Activated naive CD8-positive, alpha-beta T cell (primary cell): Measurements from ENCODE around the gene TRIM7.
A peak's percentile ranks its signal among the peaks of the same experiment; 100 is the strongest.
"Not testable (repeated sequence)": the region's sequence is repeated elsewhere in the genome, so short reads cannot be mapped to it uniquely, and the experiment has no call there.

ENCODE experiments used
- H3K27ac Mint-ChIP-seq: one replicate; pipeline ENCODE4 v1.8.0; 2021; ENCODE audit warnings: mixed read lengths
- H3K27me3 Mint-ChIP-seq: one replicate; pipeline ENCODE4 v1.8.0; 2021; ENCODE audit warnings: mixed read lengths
- H3K36me3 Mint-ChIP-seq: one replicate; pipeline ENCODE4 v1.8.0; 2021; ENCODE audit warnings: mixed read lengths
- H3K4me1 Mint-ChIP-seq: one replicate; pipeline ENCODE4 v1.8.0; 2021; ENCODE audit warnings: low read depth, mixed read lengths
- H3K4me3 Mint-ChIP-seq: one replicate; pipeline ENCODE4 v1.8.0; 2021; ENCODE audit warnings: mild to moderate bottlenecking, mixed read lengths
- H3K9me3 Mint-ChIP-seq: one replicate; pipeline ENCODE4 v1.8.0; 2021; ENCODE audit warnings: low read depth, mixed read lengths

Gene TRIM7

DNA sequence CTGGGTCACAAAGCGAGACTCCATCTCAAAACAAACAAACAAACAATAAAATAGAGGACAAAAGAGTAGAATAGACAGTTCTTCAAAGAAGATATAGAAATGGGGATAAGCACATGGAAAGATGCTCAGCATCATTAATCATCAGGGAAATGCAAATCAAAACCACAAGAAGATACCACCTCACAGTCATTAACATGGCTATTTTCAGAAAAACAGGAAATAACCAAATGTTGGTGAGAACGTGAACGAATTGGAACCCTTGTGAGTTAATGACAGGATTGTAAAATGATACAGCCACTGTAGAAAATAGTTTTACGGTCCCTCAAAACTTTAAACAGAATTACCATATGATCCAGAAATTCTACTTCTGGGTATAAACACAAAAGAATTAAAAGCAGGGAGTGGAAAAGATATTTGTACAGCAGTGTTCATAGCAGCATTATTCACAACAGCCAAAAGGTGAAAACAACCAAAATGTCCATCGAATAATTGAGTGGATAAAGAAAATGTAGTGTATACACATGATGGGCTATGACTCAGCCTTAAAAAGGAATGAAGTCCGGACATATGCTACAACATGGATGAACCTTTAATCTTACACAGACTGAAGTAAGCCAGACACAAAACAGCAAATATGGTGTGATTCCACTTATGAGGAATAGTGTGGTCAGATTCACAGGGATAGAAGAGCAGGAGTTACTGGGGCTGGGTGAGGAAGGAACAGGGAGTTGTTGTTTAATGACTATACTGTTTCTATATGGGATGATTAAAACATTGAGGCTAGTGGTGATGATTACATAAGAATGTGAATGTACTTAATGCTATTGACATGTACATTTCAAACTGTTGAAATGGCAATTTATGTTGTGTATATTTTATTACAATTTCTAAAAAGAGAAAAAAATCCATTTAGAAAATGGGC, 37.9 kb downstream of the TRIM7 start:
- Mint-ChIP-seq H3K9me3 (no peaks in the 10 kb centered on the region), H3K4me1 (peaks cover 76% of the 10 kb centered on the region), H3K27ac (peak overlapping the region; percentile 79), H3K36me3 (no peaks in the 10 kb centered on the region), H3K4me3 (peak overlapping the region; percentile 51), H3K27me3 (no peaks in the 10 kb centered on the region)

DNA sequence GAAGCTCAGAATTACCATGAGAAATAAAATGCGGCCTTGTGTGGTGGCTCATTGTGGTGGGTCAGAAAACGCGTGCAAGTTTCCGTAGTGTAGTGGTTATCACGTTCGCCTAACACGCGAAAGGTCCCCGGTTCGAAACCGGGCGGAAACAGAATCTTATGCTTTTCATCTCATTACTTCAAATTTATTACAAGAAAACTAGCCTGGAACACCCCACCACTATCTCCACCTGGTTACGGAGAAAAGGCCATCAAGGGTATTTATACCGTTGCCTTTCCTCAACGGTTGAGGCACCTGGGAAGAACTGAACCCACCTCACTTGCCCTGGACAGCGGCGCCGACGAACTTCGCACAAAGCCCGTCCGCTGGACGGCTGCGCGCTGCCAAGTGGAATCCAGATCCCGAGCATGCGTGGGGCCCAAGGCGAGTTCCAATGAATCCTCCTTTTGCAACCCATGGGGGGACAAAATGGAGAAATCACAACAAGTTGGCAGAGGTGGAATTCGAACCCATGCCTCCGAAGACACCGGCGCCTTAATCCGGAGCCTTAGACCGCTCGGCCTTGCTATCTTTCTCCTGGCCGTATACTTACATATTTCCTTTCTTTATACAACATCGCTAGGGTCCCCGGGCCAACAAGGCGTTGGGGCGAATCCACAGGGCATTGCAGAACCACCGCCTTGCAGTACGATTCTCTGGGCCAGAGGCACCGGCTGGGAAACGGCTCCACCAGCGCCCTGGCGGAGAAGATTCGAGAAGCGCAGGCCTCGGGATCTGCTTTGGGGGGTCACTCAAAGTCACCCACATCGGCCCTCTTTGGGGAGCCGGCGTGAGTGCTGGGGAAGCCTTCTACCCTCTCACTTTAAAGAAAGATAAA, 40.7 kb downstream of the TRIM7 start:
- peaks cover 70% of the 10 kb centered on the region for H3K4me1 Mint-ChIP-seq
- H3K27me3 Mint-ChIP-seq, result no peaks in the 10 kb centered on the region
- no peaks in the 10 kb centered on the region for H3K9me3 Mint-ChIP-seq
- peak overlapping the region; percentile 97 for H3K27ac Mint-ChIP-seq
- peak overlapping the region; percentile 86 for H3K4me3 Mint-ChIP-seq
- no peaks in the 10 kb centered on the region for H3K36me3 Mint-ChIP-seq

GRCh38 chr5:181163487-181164075, 41.4 kb downstream of the TRIM7 start:
- Mint-ChIP-seq H3K27me3 (no peaks in the 10 kb centered on the region), H3K36me3 (no peaks in the 10 kb centered on the region), H3K4me1 (peaks cover 65% of the 10 kb centered on the region)

DNA sequence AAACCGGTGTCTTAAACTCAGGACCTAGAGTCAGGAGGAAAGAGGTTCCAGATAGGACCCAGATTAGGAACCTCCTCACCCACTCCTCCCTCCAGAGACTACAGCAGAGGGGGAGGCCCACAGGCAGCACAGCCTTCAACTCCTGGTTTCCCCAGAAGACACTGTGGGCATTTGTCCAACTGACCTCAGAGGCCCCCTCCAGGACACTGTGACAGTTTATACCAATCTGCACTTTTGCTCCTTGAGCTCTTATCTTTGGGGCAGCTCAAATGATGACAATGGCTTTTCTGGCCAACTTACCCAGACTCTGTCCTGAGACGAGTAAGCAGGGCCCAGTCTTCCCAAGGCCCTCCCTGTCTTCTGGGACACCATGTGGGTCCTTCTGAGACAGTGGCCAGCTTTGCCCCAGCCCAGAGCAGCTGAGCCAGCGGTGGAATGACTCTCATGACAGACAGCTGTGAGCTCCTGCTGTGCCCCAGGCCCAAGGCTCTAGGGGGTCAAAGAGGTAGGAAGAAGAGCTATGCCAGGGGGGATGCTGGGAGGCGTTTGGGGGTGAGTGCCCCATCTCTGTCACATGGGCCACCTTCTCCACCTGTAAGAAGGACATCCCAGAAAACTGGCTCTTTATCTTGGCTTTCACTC, 43.3 kb downstream of the TRIM7 start:
- Mint-ChIP-seq H3K9me3 (no peaks in the 10 kb centered on the region), H3K4me1 (peaks cover 47% of the 10 kb centered on the region), H3K36me3 (no peaks in the 10 kb centered on the region), H3K27me3 (no peaks in the 10 kb centered on the region), H3K4me3 (peak overlapping the region; percentile 70), H3K27ac (peak overlapping the region; percentile 86)

More at GRCh38 chr5:181163487-181164075, 41.4 kb downstream of the TRIM7 start:
- Mint-ChIP-seq H3K27ac (peak overlapping the region; percentile 97), H3K4me3 (peak overlapping the region; percentile 86), H3K9me3 (no peaks in the 10 kb centered on the region)

GRCh38 chr5:181160755-181161533, 44.1 kb downstream of the TRIM7 start:
- not testable (repeated sequence) for H3K27me3 Mint-ChIP-seq, H3K36me3 Mint-ChIP-seq, H3K9me3 Mint-ChIP-seq
- Mint-ChIP-seq H3K27ac (peak overlapping the region; percentile 86), H3K4me1 (peaks cover 40% of the 10 kb centered on the region), H3K4me3 (peak overlapping the region; percentile 70)

DNA sequence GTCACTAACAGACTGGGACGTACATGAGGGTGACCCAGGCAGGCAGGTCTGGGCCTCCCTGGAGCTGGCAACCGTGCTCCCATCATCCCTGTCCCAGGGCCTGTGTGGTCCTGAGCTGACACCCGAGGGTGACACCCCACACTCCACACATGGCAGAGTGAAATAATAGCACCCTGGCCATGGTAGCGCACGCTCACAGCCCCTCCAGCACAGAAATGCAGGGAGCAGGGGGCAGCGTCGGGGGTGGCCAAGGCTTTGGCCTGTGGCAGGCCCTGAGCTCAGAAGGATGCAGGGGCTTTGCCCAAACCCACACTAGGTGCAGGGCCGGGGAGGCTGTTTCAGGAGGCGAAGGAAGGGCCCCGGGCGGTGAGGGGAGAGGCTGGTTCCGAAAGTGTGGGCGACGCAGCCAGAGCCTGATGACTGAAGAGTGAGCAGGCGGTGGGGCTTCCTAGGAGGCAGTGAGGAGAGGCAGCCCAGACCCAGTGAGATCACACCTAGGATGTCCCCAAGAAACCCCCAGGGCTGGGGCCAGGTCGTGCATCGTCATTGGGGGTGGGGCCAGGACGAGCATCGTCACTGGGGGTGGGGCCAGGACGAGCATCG, 44.7 kb downstream of the TRIM7 start:
- H3K27ac Mint-ChIP-seq, result peak overlapping the region; percentile 87
- H3K4me3 Mint-ChIP-seq, result peak overlapping the region; percentile 54
- peaks cover 35% of the 10 kb centered on the region for H3K4me1 Mint-ChIP-seq
- no peaks in the 10 kb centered on the region for H3K9me3 Mint-ChIP-seq
- H3K36me3 Mint-ChIP-seq, result no peaks in the 10 kb centered on the region
- H3K27me3 Mint-ChIP-seq, result no peaks in the 10 kb centered on the region

GRCh38 chr5:181159286-181160151, 45.5 kb downstream of the TRIM7 start:
- Mint-ChIP-seq H3K27me3 (no peaks in the 10 kb centered on the region), H3K36me3 (no peaks in the 10 kb centered on the region), H3K4me1 (peaks cover 33% of the 10 kb centered on the region), H3K27ac (peak overlapping the region; percentile 94), H3K4me3 (peak overlapping the region; percentile 82), H3K9me3 (no peaks in the 10 kb centered on the region)

DNA sequence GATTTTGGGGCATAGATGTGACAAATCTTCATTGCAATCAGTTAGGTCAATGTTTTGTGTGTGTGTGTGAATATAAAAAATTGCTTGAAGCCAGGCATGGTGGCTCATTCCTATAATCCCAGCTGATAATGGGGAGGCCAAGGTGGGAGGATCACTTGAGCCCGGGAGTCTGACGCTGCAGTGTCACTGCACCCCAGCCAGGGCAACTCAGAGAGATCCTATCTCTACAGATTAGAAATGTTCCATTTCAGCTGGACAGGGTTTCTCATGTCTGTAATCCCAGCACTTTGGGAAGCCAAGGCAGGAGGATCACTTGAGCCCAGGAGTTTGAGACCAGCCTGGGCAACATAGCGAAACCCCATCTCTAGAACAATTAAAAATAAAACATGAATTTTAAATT, 46.1 kb downstream of the TRIM7 start:
- Mint-ChIP-seq H3K4me3 (no peak overlapping the region), H3K27me3 (no peaks in the 10 kb centered on the region), H3K27ac (no peak overlapping the region), H3K4me1 (peaks cover 32% of the 10 kb centered on the region), H3K36me3 (no peaks in the 10 kb centered on the region), H3K9me3 (no peaks in the 10 kb centered on the region)

DNA sequence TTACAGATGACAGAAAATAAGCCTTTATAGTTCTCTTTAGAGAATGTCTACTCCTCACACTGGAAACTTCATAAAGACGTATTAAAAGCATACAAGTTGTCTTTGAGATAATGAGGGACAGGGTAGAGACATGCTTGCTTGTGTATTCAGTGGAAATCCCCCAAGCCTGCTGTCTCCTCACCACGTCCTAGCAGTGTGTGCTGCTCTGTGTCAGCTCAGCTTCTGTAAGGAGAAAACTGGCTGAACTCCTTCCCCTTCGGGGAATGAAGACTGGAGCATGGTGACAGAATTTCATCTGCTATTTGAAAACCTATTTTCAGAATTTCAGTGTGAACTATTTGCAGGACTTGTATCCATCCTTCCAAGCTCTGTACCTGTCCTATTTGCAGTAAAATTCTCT, 48.2 kb downstream of the TRIM7 start:
- Mint-ChIP-seq H3K36me3 (no peaks in the 10 kb centered on the region), H3K4me1 (peaks cover 20% of the 10 kb centered on the region), H3K27me3 (no peaks in the 10 kb centered on the region), H3K4me3 (no peak overlapping the region), H3K27ac (no peak overlapping the region), H3K9me3 (no peaks in the 10 kb centered on the region)

GRCh38 chr5:181153814-181154213, 51.2 kb downstream of the TRIM7 start:
- peaks cover 7% of the 10 kb centered on the region for H3K27me3 Mint-ChIP-seq
- H3K4me3 Mint-ChIP-seq, result no peak overlapping the region
- H3K36me3 Mint-ChIP-seq, result no peaks in the 10 kb centered on the region
- peaks cover 7% of the 10 kb centered on the region for H3K4me1 Mint-ChIP-seq
- H3K9me3 Mint-ChIP-seq, result no peaks in the 10 kb centered on the region
- H3K27ac Mint-ChIP-seq, result no peak overlapping the region

GRCh38 chr5:181152406-181152805, 52.6 kb downstream of the TRIM7 start:
- H3K4me1 Mint-ChIP-seq, result peaks cover 7% of the 10 kb centered on the region
- H3K9me3 Mint-ChIP-seq, result no peaks in the 10 kb centered on the region
- H3K4me3 Mint-ChIP-seq, result no peak overlapping the region
- H3K27ac Mint-ChIP-seq, result no peak overlapping the region
- H3K36me3 Mint-ChIP-seq, result no peaks in the 10 kb centered on the region
- peaks cover 16% of the 10 kb centered on the region for H3K27me3 Mint-ChIP-seq

DNA sequence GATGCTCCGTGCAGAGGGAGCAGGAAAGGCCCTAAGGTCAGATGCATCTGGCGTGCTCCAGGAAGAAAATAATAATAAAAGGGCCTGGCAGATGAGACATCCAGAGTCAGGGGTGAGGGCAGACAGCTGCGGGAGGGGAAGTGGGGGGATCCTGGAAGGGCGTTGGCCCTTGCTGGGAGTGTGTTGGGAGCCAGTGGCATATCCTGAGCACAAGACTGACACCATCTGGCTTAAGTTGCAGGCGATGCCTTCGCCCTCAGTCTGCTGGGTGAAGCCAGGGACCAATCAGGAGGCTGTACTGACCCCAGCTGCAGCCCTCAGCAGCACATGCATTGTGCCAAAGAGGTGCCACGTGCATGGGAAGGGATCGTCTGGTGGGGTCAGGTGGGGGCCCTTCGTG, 53.9 kb downstream of the TRIM7 start:
- no peaks in the 10 kb centered on the region for H3K36me3 Mint-ChIP-seq
- H3K27me3 Mint-ChIP-seq, result peaks cover 22% of the 10 kb centered on the region
- no peak overlapping the region for H3K27ac Mint-ChIP-seq
- H3K4me1 Mint-ChIP-seq, result peaks cover 7% of the 10 kb centered on the region
- H3K9me3 Mint-ChIP-seq, result no peaks in the 10 kb centered on the region
- H3K4me3 Mint-ChIP-seq, result no peak overlapping the region
